AG09309 (cell line): ENCODE data around the gene NPTXR.

Experiments
- DNase-seq: peaks from one replicate; pipeline ENCODE4 v3.0.0-alpha.2; 2010; ENCODE audit warnings: low read depth
- H3K4me3 ChIP-seq: 2 replicates; pipeline ENCODE4 v1.5.1; 2011; ENCODE audit warnings: mild to moderate bottlenecking, low read depth, low read length, moderate library complexity; ENCODE audit not compliant: control insufficient read depth
- CTCF ChIP-seq: IDR thresholded peaks from 2 replicates; pipeline ENCODE4 v1.5.1; 2011; ENCODE audit warnings: mild to moderate bottlenecking, low read depth, low read length, inconsistent platforms; ENCODE audit not compliant: insufficient read depth, control insufficient read depth; ENCODE audit errors: missing control alignments

The NPTXR gene

GRCh38 chr22:38783095-38783615 lies 60.7 kb downstream of the NPTXR start:
- H3K4me3 ChIP-seq: no peak overlapping the region
- no peak for TF ChIP-seq CTCF
- DNase-seq: no peak

DNA sequence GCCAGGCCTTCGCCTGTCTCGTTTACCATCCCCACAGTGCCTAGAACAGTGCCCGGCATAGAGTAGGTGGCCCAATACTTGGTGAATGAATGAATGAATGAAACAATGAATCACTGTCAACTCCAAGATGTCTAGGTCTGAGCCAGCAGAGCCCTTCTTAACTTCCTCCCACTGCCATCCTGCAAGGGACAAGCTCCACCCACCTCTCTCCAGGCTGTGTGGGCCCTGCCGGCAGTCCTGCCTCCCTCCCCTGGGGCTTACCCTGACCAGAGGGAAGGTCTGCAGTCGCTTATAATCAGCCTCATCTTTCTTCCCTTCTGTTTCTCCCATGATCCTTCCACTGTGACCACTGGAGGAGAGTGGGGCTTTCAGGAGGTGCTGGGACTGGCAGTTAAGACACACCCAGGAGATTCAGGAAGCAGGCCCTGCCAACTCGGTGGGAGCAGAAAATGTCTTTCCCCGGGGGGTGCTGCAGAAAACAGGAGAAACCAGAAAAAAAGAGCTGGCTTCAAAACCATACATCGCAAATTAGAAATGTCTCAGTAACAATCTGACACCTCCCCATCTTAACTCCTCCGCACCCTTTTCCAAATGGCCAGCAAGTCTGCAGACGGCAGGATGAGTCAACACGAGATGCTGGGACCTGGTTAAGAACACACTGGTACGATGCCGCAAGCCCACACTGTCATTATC lies 61.3 kb downstream of the NPTXR start:
- no peak overlapping the region for H3K4me3 ChIP-seq
- TF ChIP-seq CTCF: no peak
- DNase-seq: no peak

DNA sequence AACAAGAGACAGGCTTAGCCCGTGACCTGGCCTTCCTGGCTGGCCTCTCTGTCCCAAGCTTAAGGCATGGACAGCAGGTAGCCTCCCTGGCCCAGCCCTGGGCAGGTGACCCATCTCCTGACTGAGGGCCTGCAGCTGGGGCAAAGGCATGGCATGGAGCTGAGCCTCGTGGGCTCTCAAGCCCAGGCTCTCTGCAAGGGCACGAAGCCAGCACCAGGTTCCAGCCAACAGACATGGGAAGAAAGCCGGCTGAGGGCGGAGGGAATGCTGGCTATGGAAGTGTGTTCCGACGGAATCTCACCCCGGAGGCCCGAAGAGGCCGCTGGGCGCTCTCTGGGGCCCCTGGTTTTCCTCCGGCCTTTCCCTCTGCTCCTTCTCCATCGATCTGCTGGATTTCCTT lies 62.8 kb downstream of the NPTXR start:
- H3K4me3 ChIP-seq: no peak overlapping the region
- no peak for DNase-seq
- no peak for TF ChIP-seq CTCF

GRCh38 chr22:38777087-38777671 lies 66.6 kb downstream of the NPTXR start:
- DNase-seq: no peak
- no peak for TF ChIP-seq CTCF
- no peak overlapping the region for H3K4me3 ChIP-seq

DNA sequence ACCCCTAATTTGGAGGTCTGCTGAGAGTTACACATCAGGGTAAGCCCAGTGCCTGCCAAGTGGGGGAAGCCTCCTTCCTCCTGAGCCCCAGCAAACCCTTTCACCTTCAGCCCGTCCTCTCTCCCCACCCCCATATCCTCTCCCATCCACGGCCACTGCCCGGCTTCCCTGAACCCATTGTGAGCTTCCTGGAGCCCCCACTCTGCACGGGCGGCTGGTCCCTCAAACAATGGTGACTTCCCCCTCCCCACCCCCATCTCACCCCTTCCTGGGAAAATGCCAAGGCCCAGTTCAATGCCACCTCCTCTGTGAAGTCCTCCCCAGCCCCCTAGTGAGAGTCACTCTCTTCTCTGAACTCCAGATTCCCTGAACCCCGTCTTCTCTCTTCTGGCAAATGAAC lies 67.7 kb downstream of the NPTXR start:
- no peak for DNase-seq
- H3K4me3 ChIP-seq: no peak overlapping the region
- TF ChIP-seq CTCF: no peak

- TF ChIP-seq CTCF: no peak
- H3K4me3 ChIP-seq: no peak overlapping the region
- no peak for DNase-seq
Measured at GRCh38 chr22:38775656-38776055, 68.2 kb downstream of the NPTXR start.
